ENCODE results near the gene CPA1.

DNA sequence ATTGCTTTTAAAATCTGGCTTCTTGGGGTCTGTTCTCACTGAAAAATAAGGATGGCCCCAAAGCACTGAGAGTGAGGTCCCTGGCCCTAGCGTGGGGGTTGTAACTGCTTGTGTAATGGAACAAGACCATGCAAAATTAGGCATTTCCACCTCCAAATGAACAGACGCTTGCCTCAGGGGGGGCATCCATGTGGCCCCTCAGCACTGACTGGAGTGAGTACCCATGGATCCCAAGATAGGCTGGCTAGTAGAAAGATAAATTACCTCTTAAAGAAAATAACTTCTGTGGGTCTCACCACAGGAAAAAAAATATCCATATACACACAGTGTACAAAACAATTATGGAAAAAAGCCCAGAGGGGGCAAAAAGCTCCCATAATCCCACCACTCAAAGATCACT, 15.2 kb upstream of the CPA1 start:
- TF ChIP-seq, protein P1, sequence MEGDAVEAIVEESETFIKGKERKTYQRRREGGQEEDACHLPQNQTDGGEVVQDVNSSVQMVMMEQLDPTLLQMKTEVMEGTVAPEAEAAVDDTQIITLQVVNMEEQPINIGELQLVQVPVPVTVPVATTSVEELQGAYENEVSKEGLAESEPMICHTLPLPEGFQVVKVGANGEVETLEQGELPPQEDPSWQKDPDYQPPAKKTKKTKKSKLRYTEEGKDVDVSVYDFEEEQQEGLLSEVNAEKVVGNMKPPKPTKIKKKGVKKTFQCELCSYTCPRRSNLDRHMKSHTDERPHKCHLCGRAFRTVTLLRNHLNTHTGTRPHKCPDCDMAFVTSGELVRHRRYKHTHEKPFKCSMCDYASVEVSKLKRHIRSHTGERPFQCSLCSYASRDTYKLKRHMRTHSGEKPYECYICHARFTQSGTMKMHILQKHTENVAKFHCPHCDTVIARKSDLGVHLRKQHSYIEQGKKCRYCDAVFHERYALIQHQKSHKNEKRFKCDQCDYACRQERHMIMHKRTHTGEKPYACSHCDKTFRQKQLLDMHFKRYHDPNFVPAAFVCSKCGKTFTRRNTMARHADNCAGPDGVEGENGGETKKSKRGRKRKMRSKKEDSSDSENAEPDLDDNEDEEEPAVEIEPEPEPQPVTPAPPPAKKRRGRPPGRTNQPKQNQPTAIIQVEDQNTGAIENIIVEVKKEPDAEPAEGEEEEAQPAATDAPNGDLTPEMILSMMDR (IDR thresholded peaks at IDR 0.05; ENCODE audit: borderline replicate concordance, extremely low read depth, low read length, poor library complexity, severe bottlenecking) = no peak
- TF ChIP-seq EZH2 (IDR thresholded peaks at IDR 0.05; ENCODE audit: borderline replicate concordance, low read depth, low read length, severe bottlenecking) = no peak
